Trophoblast cell (in vitro differentiated cells and primary cell): ENCODE measurements around the gene GNAT1.
A peak's percentile ranks its signal among the peaks of the same experiment; 100 is the strongest.

Experiments
- DNase-seq, 2 donors: peaks; one replicate each; pipeline ENCODE4 v3.0.0-alpha.2; 2016
- H2AFZ ChIP-seq: 2 replicates; pipeline ENCODE4 v1.6.1; 2013; ENCODE audit warnings: low read length, moderate library complexity, mild to moderate bottlenecking; ENCODE audit not compliant: insufficient read depth, poor library complexity
- H2AK5ac ChIP-seq: 2 replicates; pipeline ENCODE4 v1.6.1; 2013; ENCODE audit warnings: mild to moderate bottlenecking, low read length
- H2BK120ac ChIP-seq: 2 replicates; pipeline ENCODE4 v1.6.1; 2013; ENCODE audit warnings: low read length, mild to moderate bottlenecking, moderate library complexity; ENCODE audit not compliant: insufficient read depth, poor library complexity
- H2BK12ac ChIP-seq: 2 replicates; pipeline ENCODE4 v1.6.1; 2013; ENCODE audit warnings: mild to moderate bottlenecking, low read length, moderate library complexity
- H2BK5ac ChIP-seq: 2 replicates; pipeline ENCODE4 v1.6.1; 2013; ENCODE audit warnings: low read length, low read depth, moderate library complexity, mild to moderate bottlenecking; ENCODE audit not compliant: poor library complexity
- H3K14ac ChIP-seq: 2 replicates; pipeline ENCODE4 v1.6.1; 2013; ENCODE audit warnings: mild to moderate bottlenecking, low read length
- H3K18ac ChIP-seq: 2 replicates; pipeline ENCODE4 v1.6.1; 2013; ENCODE audit warnings: mild to moderate bottlenecking, low read length
- H3K23ac ChIP-seq: 2 replicates; pipeline ENCODE4 v1.6.1; 2013; ENCODE audit warnings: low read length
- H3K27ac ChIP-seq: 2 replicates; pipeline ENCODE4 v1.5.1; 2013; ENCODE audit warnings: low read depth, mild to moderate bottlenecking, inconsistent platforms, low read length, moderate library complexity
- H3K27me3 ChIP-seq: 2 replicates; pipeline ENCODE4 v1.6.1; 2013; ENCODE audit warnings: inconsistent platforms, mild to moderate bottlenecking, low read length, moderate library complexity; ENCODE audit not compliant: insufficient read depth
- H3K36me3 ChIP-seq, 2 experiments: 1 replicate in 1 of 2; 2 replicates in 1 of 2; pipeline ENCODE4 v1.6.1; 2013; ENCODE audit warnings: low read length in 2 of 2, mild to moderate bottlenecking in 2 of 2, moderate library complexity in 1 of 2; ENCODE audit not compliant: insufficient read depth in 2 of 2, control insufficient read depth in 1 of 2
- H3K4ac ChIP-seq: 2 replicates; pipeline ENCODE4 v1.6.1; 2013; ENCODE audit warnings: low read depth, mild to moderate bottlenecking, low read length, moderate library complexity
- H3K4me1 ChIP-seq, 2 experiments: 1 replicate in 1 of 2; 2 replicates in 1 of 2; pipeline ENCODE4 v1.6.1; 2013; ENCODE audit warnings: low read length in 2 of 2, mild to moderate bottlenecking in 2 of 2, moderate library complexity in 1 of 2; ENCODE audit not compliant: insufficient read depth in 2 of 2, control insufficient read depth in 1 of 2
- H3K4me2 ChIP-seq: 2 replicates; pipeline ENCODE4 v1.6.1; 2013; ENCODE audit warnings: inconsistent platforms, mild to moderate bottlenecking, low read length, moderate library complexity
- H3K4me3 ChIP-seq: 2 replicates; pipeline ENCODE4 v1.5.1; 2013; ENCODE audit warnings: mild to moderate bottlenecking, low read depth, low read length, inconsistent platforms
- H3K79me1 ChIP-seq: one replicate; pipeline ENCODE4 v1.6.1; 2013; ENCODE audit warnings: low read length
- H3K79me2 ChIP-seq: 2 replicates; pipeline ENCODE4 v1.6.1; 2013; ENCODE audit warnings: low read length, mild to moderate bottlenecking; ENCODE audit not compliant: control insufficient read depth, insufficient read depth, poor library complexity
- H3K9ac ChIP-seq: 2 replicates; pipeline ENCODE4 v1.6.1; 2013; ENCODE audit warnings: mild to moderate bottlenecking, low read length
- H3K9me3 ChIP-seq: 2 replicates; pipeline ENCODE4 v1.6.1; 2013; ENCODE audit warnings: low read depth, mild to moderate bottlenecking, control low read depth, inconsistent platforms, low read length; ENCODE audit not compliant: insufficient read depth
- H4K12ac ChIP-seq: 2 replicates; pipeline ENCODE4 v1.6.1; 2013; ENCODE audit warnings: low read depth, mild to moderate bottlenecking, low read length, moderate library complexity
- H4K8ac ChIP-seq: 2 replicates; pipeline ENCODE4 v1.6.1; 2013; ENCODE audit warnings: low read depth, mild to moderate bottlenecking, low read length, moderate library complexity
- H4K91ac ChIP-seq: one replicate; pipeline ENCODE4 v1.6.1; 2013; ENCODE audit warnings: low read depth, mild to moderate bottlenecking, low read length, moderate library complexity
- WGBS: extraction: QIAGEN DNeasy Blood & Tissue Kit; methylation state at CpG from one replicate; pipeline ENCODE4 v1.1.7; 2013; ENCODE audit warnings: missing lambda C conversion rate; ENCODE audit not compliant: insufficient read length, insufficient coverage; ENCODE audit errors: extremely low coverage; 5-methylcytosine and 5-hydroxymethylcytosine counted together

Gene GNAT1

GRCh38 chr3:50237754-50238548 lies 46.5 kb downstream of the GNAT1 start:
- Histone ChIP-seq H3K36me3 (peaks cover 10 to 12% of the 10 kb centered on the region in 2 experiments), H3K23ac (no peak overlapping the region), H3K79me2 (peaks cover 22% of the 10 kb centered on the region), H4K8ac (peak overlapping the region; percentile 51), H3K4me2 (peak overlapping the region; percentile 79), H3K4me1 (peaks cover 28 to 32% of the 10 kb centered on the region in 2 experiments), H2AK5ac (peak overlapping the region; percentile 33), H3K27ac (peak overlapping the region; percentile 24), H3K9me3 (no peaks in the 10 kb centered on the region), H2BK5ac (peak overlapping the region; percentile 5), H3K9ac (peak overlapping the region; percentile 44), H2BK12ac (no peak overlapping the region), H3K27me3 (no peaks in the 10 kb centered on the region), H4K12ac (peak overlapping the region; percentile 12), H2BK120ac (no peak overlapping the region), H3K4me3 (peak overlapping the region; percentile 88), H3K4ac (peak overlapping the region; percentile 90), H3K14ac (peak overlapping the region; percentile 90), H3K18ac (peak overlapping the region; percentile 20), H2AFZ (no peak overlapping the region), H3K79me1 (peaks cover 8% of the 10 kb centered on the region), H4K91ac (peak overlapping the region; percentile 31)
- peak; percentile 86 to 87 for DNase-seq
- WGBS = no CpG with 5 or more reads among the region's 31 CpGs

- Histone ChIP-seq H2BK5ac (no peak overlapping the region), H4K12ac (no peak overlapping the region), H3K4ac (no peak overlapping the region), H3K27me3 (no peaks in the 10 kb centered on the region), H3K9ac (no peak overlapping the region), H2AK5ac (no peak overlapping the region), H3K79me1 (peaks cover 8% of the 10 kb centered on the region), H4K8ac (no peak overlapping the region), H2AFZ (no peak overlapping the region), H3K23ac (no peak overlapping the region), H3K79me2 (peaks cover 22% of the 10 kb centered on the region), H3K9me3 (no peaks in the 10 kb centered on the region), H4K91ac (no peak overlapping the region), H3K36me3 (peaks cover 10 to 12% of the 10 kb centered on the region in 2 experiments), H3K18ac (peak overlapping the region; percentile 0), H3K4me3 (no peak overlapping the region), H3K27ac (no peak overlapping the region), H2BK12ac (no peak overlapping the region), H2BK120ac (no peak overlapping the region), H3K4me1 (peaks cover 32 to 38% of the 10 kb centered on the region in 2 experiments), H3K14ac (no peak overlapping the region), H3K4me2 (peak overlapping the region; percentile 79)
- no CpG with 5 or more reads among the region's 7 CpGs for WGBS
- no peak for DNase-seq
These were observed 47.2 kb downstream of the GNAT1 start for GRCh38 chr3:50238549-50239026.

GRCh38 chr3:50239649-50240048 lies 48.2 kb downstream of the GNAT1 start:
- Histone ChIP-seq H2BK12ac (no peak overlapping the region), H3K4me3 (no peak overlapping the region), H3K14ac (no peak overlapping the region), H3K18ac (no peak overlapping the region), H3K4me1 (peaks cover 34 to 40% of the 10 kb centered on the region in 2 experiments), H3K9me3 (no peaks in the 10 kb centered on the region), H2BK120ac (no peak overlapping the region), H3K36me3 (peaks cover 13 to 16% of the 10 kb centered on the region in 2 experiments), H3K4me2 (no peak overlapping the region), H3K79me1 (peaks cover 8% of the 10 kb centered on the region), H4K91ac (no peak overlapping the region), H2BK5ac (no peak overlapping the region), H2AK5ac (no peak overlapping the region), H4K8ac (no peak overlapping the region), H2AFZ (no peak overlapping the region), H4K12ac (no peak overlapping the region), H3K27ac (no peak overlapping the region), H3K9ac (no peak overlapping the region), H3K79me2 (peaks cover 22% of the 10 kb centered on the region), H3K27me3 (no peaks in the 10 kb centered on the region), H3K4ac (no peak overlapping the region), H3K23ac (no peak overlapping the region)
- no CpG with 5 or more reads among the region's 4 CpGs for WGBS
- DNase-seq = no peak

- peak overlapping the region; percentile 3 for H3K4me2 ChIP-seq
- no peak overlapping the region for H4K8ac ChIP-seq
- WGBS = no CpG with 5 or more reads among the region's 4 CpGs
- no peak overlapping the region for H4K91ac ChIP-seq
- peak overlapping the region; percentile 42 for H2AK5ac ChIP-seq
- H3K4me1 ChIP-seq = peaks cover 43 to 51% of the 10 kb centered on the region in 2 experiments
- H3K79me1 ChIP-seq = peaks cover 14% of the 10 kb centered on the region
- no peaks in the 10 kb centered on the region for H3K9me3 ChIP-seq
- H3K4me3 ChIP-seq = no peak overlapping the region
- no peak overlapping the region for H2BK120ac ChIP-seq
- no peak overlapping the region for H2BK12ac ChIP-seq
- peak overlapping the region; percentile 52 for H3K4ac ChIP-seq
- H2AFZ ChIP-seq = no peak overlapping the region
- H3K14ac ChIP-seq = no peak overlapping the region
- H2BK5ac ChIP-seq = no peak overlapping the region
- peaks cover 13 to 17% of the 10 kb centered on the region in 2 experiments for H3K36me3 ChIP-seq
- no peak overlapping the region for H4K12ac ChIP-seq
- DNase-seq = no peak
- H3K27ac ChIP-seq = no peak overlapping the region
- H3K9ac ChIP-seq = no peak overlapping the region
- no peaks in the 10 kb centered on the region for H3K27me3 ChIP-seq
- peaks cover 24% of the 10 kb centered on the region for H3K79me2 ChIP-seq
- peak overlapping the region; percentile 57 for H3K18ac ChIP-seq
- H3K23ac ChIP-seq = no peak overlapping the region
These were observed 49.8 kb downstream of the GNAT1 start for GRCh38 chr3:50241163-50241562.
